PC-9 (cell line): ENCODE results near the gene TMEM45B. TPM values are rescaled to one million over a fixed set of nuclear protein-coding genes. Genes with fewer than 3 reads are reported as not detected.
"Not testable (repeated sequence)": the region's sequence is repeated elsewhere in the genome, so short reads cannot be mapped to it uniquely, and the experiment has no call there.

Source experiments
- BruUV-seq: library from RNA; stranded (reverse); fragments of 400-500 nt; replicated peaks from 2 replicates; lab custom pipeline; 2021; lab: Mats Ljungman, UMichigan
- CTCF ChIA-PET: fragments of 300-600 bp; sonication (Branson Sonifier 250); formaldehyde crosslinking; loops from one replicate; lab custom pipeline; 2022; ENCODE audit warnings: antibody characterized with exemption; lab: Charles Lee
- POLR2A ChIA-PET: fragments of 300-600 bp; sonication (Branson Sonifier 250); formaldehyde crosslinking; loops from one replicate; lab custom pipeline; 2022; ENCODE audit warnings: antibody characterized with exemption; ENCODE audit not compliant: unreplicated experiment; lab: Charles Lee
- DNase-seq, 2 experiments: peaks; one replicate each; pipeline versions ENCODE4 v3.0.0 to v3.0.0-alpha.2; 2015 to 2022; ENCODE audit warnings: mixed read lengths in 1 of 2
- H2AFZ ChIP-seq: fragments of 200-600 bp; sonication (generic); 2 replicates; pipeline ENCODE4 v1.8.1; 2017; ENCODE audit warnings: antibody characterized with exemption
- H3F3A ChIP-seq: fragments of 200-600 bp; sonication (generic); 2 replicates; pipeline ENCODE4 v1.8.1; 2017; ENCODE audit warnings: antibody characterized with exemption, mild to moderate bottlenecking, low read depth; ENCODE audit not compliant: insufficient read depth
- H3K27ac ChIP-seq: fragments of 200-600 bp; sonication (generic); 2 replicates; pipeline ENCODE4 v1.6.1; 2016; ENCODE audit warnings: mixed run types
- H3K27me3 ChIP-seq: fragments of 200-600 bp; sonication (generic); 2 replicates; pipeline ENCODE4 v1.6.1; 2016; ENCODE audit warnings: low read depth, mixed run types; ENCODE audit not compliant: insufficient read depth
- H3K36me3 ChIP-seq: fragments of 200-600 bp; sonication (generic); 2 replicates; pipeline ENCODE4 v1.6.1; 2016; ENCODE audit warnings: low read depth, mixed run types
- H3K4me1 ChIP-seq: fragments of 200-600 bp; sonication (generic); replicated peaks from 2 replicates; pipeline ENCODE4 v1.6.1; 2016; ENCODE audit warnings: mixed run types; ENCODE audit not compliant: insufficient read depth
- H3K4me2 ChIP-seq: fragments of 200-600 bp; sonication (generic); 2 replicates; pipeline ENCODE4 v1.6.1; 2017; ENCODE audit warnings: mixed run types
- H3K4me3 ChIP-seq: fragments of 200-600 bp; sonication (generic); 2 replicates; pipeline ENCODE4 v1.6.1; 2016; ENCODE audit warnings: mixed run types
- H3K79me2 ChIP-seq: fragments of 200-600 bp; sonication (generic); 2 replicates; pipeline ENCODE4 v1.6.1; 2017; ENCODE audit warnings: low read depth, mixed run types
- H3K9me2 ChIP-seq: fragments of 200-600 bp; sonication (generic); 2 replicates; pipeline ENCODE4 v1.8.1; 2017; ENCODE audit warnings: mild to moderate bottlenecking; ENCODE audit not compliant: insufficient read depth
- H3K9me3 ChIP-seq: fragments of 200-600 bp; sonication (generic); 2 replicates; pipeline ENCODE4 v1.8.1; 2016; ENCODE audit warnings: low read depth; ENCODE audit not compliant: insufficient read depth
- H4K20me1 ChIP-seq: fragments of 200-600 bp; sonication (generic); 2 replicates; pipeline ENCODE4 v1.8.1; 2017; ENCODE audit not compliant: insufficient read depth
- EZH2 ChIP-seq: fragments of 200-600 bp; sonication (generic); IDR thresholded peaks from 2 replicates; pipeline ENCODE4 v1.8.0; 2017; ENCODE audit warnings: antibody characterized with exemption, low read depth
- intact Hi-C: fragments of 100-400 bp; cut with micrococcal nuclease; formaldehyde crosslinking; loops from one replicate; pipeline ENCODE4 v1.10.0; 2022; ENCODE audit not compliant: unreplicated experiment
- total RNA-seq: library from RNA; stranded (reverse); gene quantifications from 2 replicates; pipeline ENCODE4 v1.2.3, GENCODE V29; 2021
- TF ChIP-seq, protein P1 (sequence below): fragments of 200-600 bp; sonication (generic); conservative IDR thresholded peaks from 2 replicates; pipeline ENCODE4 v1.6.1; 2017; ENCODE audit warnings: mixed run types, antibody characterized with exemption, mild to moderate bottlenecking, moderate library complexity

TMEM45B gene
- total RNA-seq, 1 experiment from 2014 or later = 13.3 TPM

DNA sequence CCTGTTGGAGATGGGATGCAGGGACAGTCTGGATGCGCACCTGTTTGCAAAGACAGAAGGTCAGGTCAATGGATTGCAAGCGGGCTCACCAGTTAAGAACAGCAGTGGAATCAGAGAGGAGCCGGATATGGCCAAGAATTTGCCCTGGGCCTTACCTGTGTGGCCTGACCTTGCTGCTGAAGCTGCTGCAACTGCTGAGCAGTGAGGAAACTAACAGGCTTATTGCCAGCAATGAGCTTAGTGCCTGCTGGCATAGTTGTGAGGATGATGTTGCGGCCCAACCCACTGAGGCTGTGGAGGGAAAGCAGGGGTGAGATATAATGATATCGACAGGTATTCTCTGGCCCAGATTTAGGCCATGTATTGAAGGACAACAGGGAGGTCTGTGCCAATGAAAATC, 49.2 kb downstream of the TMEM45B start:
- intact Hi-C loops = loop anchor here (5.0 kb wide), 2 partner anchors 78 to 98 kb away; no protein-coding TSS in a partner anchor
- POLR2A ChIA-PET = interaction anchor here (0.6 kb wide), 1 partner anchor 78 kb away, joined by 3 read pairs; no protein-coding TSS in a partner anchor
- Histone ChIP-seq H3F3A (peaks cover 84% of the 10 kb centered on the region), H3K27me3 (no peaks in the 10 kb centered on the region), H4K20me1 (no peaks in the 10 kb centered on the region), H3K4me3 (no peak overlapping the region), H3K79me2 (peaks cover 21% of the 10 kb centered on the region), H3K4me2 (peak overlapping the region; percentile 37; the same call in 1 of the 2 replicates), H3K36me3 (peaks cover 60% of the 10 kb centered on the region), H3K9me3 (no peaks in the 10 kb centered on the region), H3K9me2 (no peaks in the 10 kb centered on the region), H3K4me1 (peaks cover 86% of the 10 kb centered on the region), H2AFZ (no peak overlapping the region), H3K27ac (peak overlapping the region; percentile 84)
- TF ChIP-seq, protein P1, sequence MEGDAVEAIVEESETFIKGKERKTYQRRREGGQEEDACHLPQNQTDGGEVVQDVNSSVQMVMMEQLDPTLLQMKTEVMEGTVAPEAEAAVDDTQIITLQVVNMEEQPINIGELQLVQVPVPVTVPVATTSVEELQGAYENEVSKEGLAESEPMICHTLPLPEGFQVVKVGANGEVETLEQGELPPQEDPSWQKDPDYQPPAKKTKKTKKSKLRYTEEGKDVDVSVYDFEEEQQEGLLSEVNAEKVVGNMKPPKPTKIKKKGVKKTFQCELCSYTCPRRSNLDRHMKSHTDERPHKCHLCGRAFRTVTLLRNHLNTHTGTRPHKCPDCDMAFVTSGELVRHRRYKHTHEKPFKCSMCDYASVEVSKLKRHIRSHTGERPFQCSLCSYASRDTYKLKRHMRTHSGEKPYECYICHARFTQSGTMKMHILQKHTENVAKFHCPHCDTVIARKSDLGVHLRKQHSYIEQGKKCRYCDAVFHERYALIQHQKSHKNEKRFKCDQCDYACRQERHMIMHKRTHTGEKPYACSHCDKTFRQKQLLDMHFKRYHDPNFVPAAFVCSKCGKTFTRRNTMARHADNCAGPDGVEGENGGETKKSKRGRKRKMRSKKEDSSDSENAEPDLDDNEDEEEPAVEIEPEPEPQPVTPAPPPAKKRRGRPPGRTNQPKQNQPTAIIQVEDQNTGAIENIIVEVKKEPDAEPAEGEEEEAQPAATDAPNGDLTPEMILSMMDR = no peak
- TF ChIP-seq EZH2 = no peak
- no TSS peak for BruUV-seq
- DNase-seq = peak; percentile 55 to 95
- CTCF ChIA-PET = no interaction called here

- CTCF ChIA-PET = no interaction called here
- peaks cover 60% of the 10 kb centered on the region for H3K36me3 ChIP-seq
- no TSS peak for BruUV-seq
Measured at GRCh38 chr11:129865701-129866100, 50.1 kb downstream of the TMEM45B start.

DNA sequence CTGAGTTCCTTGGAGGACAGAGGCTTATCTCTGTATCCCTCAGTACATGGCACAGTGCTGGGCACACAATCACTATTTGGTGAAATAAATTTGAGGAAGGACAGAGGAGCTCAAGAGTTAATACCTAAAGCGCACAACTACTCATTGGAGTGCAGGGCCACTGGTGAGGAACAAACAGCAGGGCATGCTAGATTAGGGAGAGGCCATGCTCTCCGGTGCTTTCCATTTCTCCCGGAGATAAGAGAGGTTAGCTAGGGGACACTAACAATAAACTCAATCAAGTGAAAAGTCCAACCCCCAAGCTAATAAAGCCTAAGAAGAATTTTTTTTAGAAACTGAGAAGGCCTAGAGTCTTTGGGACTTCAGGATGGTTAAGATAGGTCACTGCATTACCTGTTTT, 50.7 kb downstream of the TMEM45B start:
- peak overlapping the region; percentile 84 for H3K27ac ChIP-seq
- H2AFZ ChIP-seq = no peak overlapping the region
- CTCF ChIA-PET = interaction anchor here (0.6 kb wide), 2 partner anchors 80 to 99 kb away, joined by 3 read pairs; no protein-coding TSS in a partner anchor
- H3K27me3 ChIP-seq = no peaks in the 10 kb centered on the region
- no peak overlapping the region for H3K4me3 ChIP-seq
- peak; percentile 18 to 93 for DNase-seq
- H3K4me2 ChIP-seq = peak overlapping the region; percentile 37
- H3K36me3 ChIP-seq = peaks cover 58% of the 10 kb centered on the region
- POLR2A ChIA-PET = interaction anchor here (0.6 kb wide), 2 partner anchors 258 to 313 kb away, joined by 3 to 4 read pairs; no protein-coding TSS in a partner anchor
- no peaks in the 10 kb centered on the region for H3K9me3 ChIP-seq
- H3K4me1 ChIP-seq = peaks cover 71% of the 10 kb centered on the region
- no peaks in the 10 kb centered on the region for H3K9me2 ChIP-seq
- intact Hi-C loops = no loop called here
- TF ChIP-seq, protein P1 = no peak
- no peak for TF ChIP-seq EZH2
- peaks cover 70% of the 10 kb centered on the region for H3F3A ChIP-seq
- H3K79me2 ChIP-seq = 0 out of 2 replicates have a peak, but pooled peaks cover 10% of the 10 kb centered on the region
- no peaks in the 10 kb centered on the region for H4K20me1 ChIP-seq
- no TSS peak for BruUV-seq

More at GRCh38 chr11:129865701-129866100, 50.1 kb downstream of the TMEM45B start:
- no peak overlapping the region for H2AFZ ChIP-seq
- H3F3A ChIP-seq = peaks cover 76% of the 10 kb centered on the region
- H3K9me2 ChIP-seq = no peaks in the 10 kb centered on the region
- H3K9me3 ChIP-seq = no peaks in the 10 kb centered on the region
- H3K79me2 ChIP-seq = peaks cover 12% of the 10 kb centered on the region
- H3K27me3 ChIP-seq = no peaks in the 10 kb centered on the region
- TF ChIP-seq, protein P1 = no peak
- TF ChIP-seq EZH2 = no peak
- H4K20me1 ChIP-seq = no peaks in the 10 kb centered on the region
- intact Hi-C loops = no loop called here
- H3K4me3 ChIP-seq = no peak overlapping the region
- DNase-seq = peak in 1 of 2 experiments; percentile 32
- H3K27ac ChIP-seq = peak overlapping the region; percentile 84
- peak overlapping the region; percentile 37; the same call in 1 of the 2 replicates for H3K4me2 ChIP-seq
- H3K4me1 ChIP-seq = peaks cover 77% of the 10 kb centered on the region
- POLR2A ChIA-PET = no interaction called here

- peaks cover 49% of the 10 kb centered on the region for H3K4me1 ChIP-seq
- intact Hi-C loops, H3K27ac ChIP-seq, H3K27me3 ChIP-seq, H3K4me3 ChIP-seq, H3K9me2 ChIP-seq, H3K79me2 ChIP-seq, CTCF ChIA-PET, H3K4me2 ChIP-seq, H3K9me3 ChIP-seq, H4K20me1 ChIP-seq, POLR2A ChIA-PET, H2AFZ ChIP-seq, DNase-seq, BruUV-seq: not testable (repeated sequence)
- peaks cover 49% of the 10 kb centered on the region for H3F3A ChIP-seq
- peaks cover 64% of the 10 kb centered on the region for H3K36me3 ChIP-seq
Measured at GRCh38 chr11:129868626-129869025, 53.0 kb downstream of the TMEM45B start.
